HCT116 (cell line): Measurements from ENCODE around the gene GPAM.
A peak's percentile ranks its signal among the peaks of the same experiment; 100 is the strongest.

ENCODE experiments used
- CEBPB ChIP-seq: IDR thresholded peaks from 2 replicates; pipeline ENCODE4 v1.6.1; 2012; ENCODE audit warnings: low read depth
- CTCF ChIP-seq, 3 experiments: fragments of 200-600 bp in 1 of 3; sonication (generic) in 1 of 3; IDR thresholded peaks in 2 of 3; conservative IDR thresholded peaks in 1 of 3; 2 replicates each; pipeline ENCODE4 v1.5.1; 2012 to 2017; ENCODE audit warnings: low read depth in 2 of 3, low read length in 2 of 3, antibody characterized with exemption in 1 of 3, borderline replicate concordance in 1 of 3, control low read depth in 1 of 3, mild to moderate bottlenecking in 1 of 3, mixed read lengths in 1 of 3, mixed run types in 1 of 3, moderate library complexity in 1 of 3; ENCODE audit not compliant: insufficient read depth in 1 of 3
- EZH2 ChIP-seq: fragments of 200-600 bp; sonication (generic); IDR thresholded peaks from 2 replicates; pipeline ENCODE4 v1.6.1; 2017; ENCODE audit warnings: antibody characterized with exemption, mixed run types
- POLR2A ChIP-seq: IDR thresholded peaks from 2 replicates; pipeline ENCODE4 v1.7.0; 2011; ENCODE audit warnings: borderline replicate concordance; ENCODE audit not compliant: insufficient read depth, insufficient read length; ENCODE audit errors: extremely low read depth
- POLR2AphosphoS5 ChIP-seq: IDR thresholded peaks from 2 replicates; pipeline ENCODE4 v1.6.1; 2011; ENCODE audit warnings: mild to moderate bottlenecking, low read depth, low read length, moderate library complexity
- YY1 ChIP-seq: IDR thresholded peaks from 2 replicates; pipeline ENCODE4 v1.6.1; 2011; ENCODE audit warnings: low read length, low read depth, moderate library complexity, mild to moderate bottlenecking; ENCODE audit not compliant: insufficient replicate concordance; ENCODE audit errors: extremely low read depth
- TF ChIP-seq, protein P1 (sequence below): IDR thresholded peaks from 2 replicates; pipeline ENCODE4 v1.6.1; 2012

- peak; percentile 95 to 100 (median 100) for TF ChIP-seq CTCF (IDR thresholded peaks at IDR 0.05 in 2 of 3, conservative IDR thresholded peaks at IDR 0.05 in 1 of 3; ENCODE audit: borderline replicate concordance in 1 of 3, insufficient read depth in 1 of 3, low read depth in 2 of 3, low read length in 2 of 3)
- no peak for TF ChIP-seq CEBPB
- no peak for TF ChIP-seq POLR2A
- no peak for TF ChIP-seq EZH2
- TF ChIP-seq POLR2AphosphoS5: no peak
- peak; percentile 75 for TF ChIP-seq YY1
- TF ChIP-seq, protein P1, sequence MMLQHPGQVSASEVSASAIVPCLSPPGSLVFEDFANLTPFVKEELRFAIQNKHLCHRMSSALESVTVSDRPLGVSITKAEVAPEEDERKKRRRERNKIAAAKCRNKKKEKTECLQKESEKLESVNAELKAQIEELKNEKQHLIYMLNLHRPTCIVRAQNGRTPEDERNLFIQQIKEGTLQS: no peak
These were observed 46.2 kb downstream of the GPAM start for GRCh38 chr10:112137154-112137987.
